KMS-11 (cell line): ENCODE measurements around the gene OSM.

ENCODE experiments used
- H2AFZ ChIP-seq: fragments of 200-600 bp; sonication (generic); 2 replicates; pipeline ENCODE4 v1.6.1; 2016; ENCODE audit warnings: antibody characterized with exemption, mixed run types, low read depth
- H3K27ac ChIP-seq: fragments of 200-600 bp; sonication (generic); 2 replicates; pipeline ENCODE4 v1.6.1; 2016; ENCODE audit warnings: mild to moderate bottlenecking, mixed run types
- H3K27me3 ChIP-seq: fragments of 200-600 bp; sonication (generic); 2 replicates; pipeline ENCODE4 v1.6.1; 2017; ENCODE audit warnings: mild to moderate bottlenecking, low read depth, mixed run types, moderate library complexity; ENCODE audit not compliant: insufficient read depth
- H3K36me3 ChIP-seq: fragments of 200-600 bp; sonication (generic); 2 replicates; pipeline ENCODE4 v1.6.1; 2017; ENCODE audit warnings: mild to moderate bottlenecking, mixed run types; ENCODE audit not compliant: insufficient read depth
- H3K4me1 ChIP-seq: fragments of 200-600 bp; sonication (generic); 2 replicates; pipeline ENCODE4 v1.6.1; 2016; ENCODE audit warnings: mild to moderate bottlenecking, low read depth, mixed run types; ENCODE audit not compliant: poor library complexity, severe bottlenecking
- H3K4me2 ChIP-seq: fragments of 200-600 bp; sonication (generic); 2 replicates; pipeline ENCODE4 v1.7.0; 2016; ENCODE audit warnings: mild to moderate bottlenecking, mixed run types
- H3K4me3 ChIP-seq: fragments of 200-600 bp; sonication (generic); IDR thresholded peaks from 2 replicates; pipeline ENCODE4 v1.6.1; 2017; ENCODE audit warnings: low read depth, low read length, mixed read lengths; ENCODE audit not compliant: insufficient read depth
- H3K79me2 ChIP-seq: fragments of 200-600 bp; sonication (generic); 2 replicates; pipeline ENCODE4 v1.6.1; 2016; ENCODE audit warnings: low read depth, mixed run types; ENCODE audit not compliant: insufficient read depth
- H3K9ac ChIP-seq: fragments of 200-600 bp; sonication (generic); 2 replicates; pipeline ENCODE4 v1.6.1; 2016; ENCODE audit warnings: mild to moderate bottlenecking, mixed run types
- H4K20me1 ChIP-seq: fragments of 200-600 bp; sonication (generic); 2 replicates; pipeline ENCODE4 v1.6.1; 2016; ENCODE audit warnings: mild to moderate bottlenecking, mixed run types; ENCODE audit not compliant: insufficient read depth
- TF ChIP-seq, protein P1 (sequence below): fragments of 200-600 bp; sonication (generic); conservative IDR thresholded peaks from 2 replicates; pipeline ENCODE4 v1.6.1; 2017; ENCODE audit warnings: low read depth, mild to moderate bottlenecking, antibody characterized with exemption, low read length, moderate library complexity, mixed read lengths

Gene OSM

DNA sequence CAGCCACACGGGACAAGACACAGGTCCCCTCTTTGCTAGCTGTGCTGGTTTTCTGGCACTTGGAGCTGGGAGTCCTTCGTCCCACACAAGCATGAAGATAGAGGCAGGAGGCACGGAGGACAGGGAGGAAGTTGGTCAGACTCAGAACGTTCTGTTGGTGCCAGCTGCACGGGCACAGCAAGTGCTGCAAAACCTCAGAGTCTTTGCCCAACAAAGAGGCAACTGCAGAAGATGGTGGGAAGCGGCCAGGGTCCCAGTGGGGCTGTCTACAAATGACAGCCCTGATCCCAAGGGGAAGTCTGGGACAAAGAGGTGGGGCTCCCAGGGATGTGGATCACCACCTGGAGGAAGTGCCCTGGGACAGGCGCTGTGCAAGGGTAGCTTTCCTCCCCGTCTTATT lies 9.4 kb upstream of the OSM start:
- Histone ChIP-seq H3K4me2 (no peak overlapping the region), H3K36me3 (no peaks in the 10 kb centered on the region), H4K20me1 (no peaks in the 10 kb centered on the region), H3K9ac (no peak overlapping the region), H3K79me2 (no peaks in the 10 kb centered on the region), H3K27ac (no peak overlapping the region), H3K4me3 (no peak overlapping the region), H2AFZ (no peak overlapping the region), H3K27me3 (peaks cover 11% of the 10 kb centered on the region; the same call in 1 of the 2 replicates), H3K4me1 (no peaks in the 10 kb centered on the region)
- TF ChIP-seq, protein P1, sequence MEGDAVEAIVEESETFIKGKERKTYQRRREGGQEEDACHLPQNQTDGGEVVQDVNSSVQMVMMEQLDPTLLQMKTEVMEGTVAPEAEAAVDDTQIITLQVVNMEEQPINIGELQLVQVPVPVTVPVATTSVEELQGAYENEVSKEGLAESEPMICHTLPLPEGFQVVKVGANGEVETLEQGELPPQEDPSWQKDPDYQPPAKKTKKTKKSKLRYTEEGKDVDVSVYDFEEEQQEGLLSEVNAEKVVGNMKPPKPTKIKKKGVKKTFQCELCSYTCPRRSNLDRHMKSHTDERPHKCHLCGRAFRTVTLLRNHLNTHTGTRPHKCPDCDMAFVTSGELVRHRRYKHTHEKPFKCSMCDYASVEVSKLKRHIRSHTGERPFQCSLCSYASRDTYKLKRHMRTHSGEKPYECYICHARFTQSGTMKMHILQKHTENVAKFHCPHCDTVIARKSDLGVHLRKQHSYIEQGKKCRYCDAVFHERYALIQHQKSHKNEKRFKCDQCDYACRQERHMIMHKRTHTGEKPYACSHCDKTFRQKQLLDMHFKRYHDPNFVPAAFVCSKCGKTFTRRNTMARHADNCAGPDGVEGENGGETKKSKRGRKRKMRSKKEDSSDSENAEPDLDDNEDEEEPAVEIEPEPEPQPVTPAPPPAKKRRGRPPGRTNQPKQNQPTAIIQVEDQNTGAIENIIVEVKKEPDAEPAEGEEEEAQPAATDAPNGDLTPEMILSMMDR: no peak

DNA sequence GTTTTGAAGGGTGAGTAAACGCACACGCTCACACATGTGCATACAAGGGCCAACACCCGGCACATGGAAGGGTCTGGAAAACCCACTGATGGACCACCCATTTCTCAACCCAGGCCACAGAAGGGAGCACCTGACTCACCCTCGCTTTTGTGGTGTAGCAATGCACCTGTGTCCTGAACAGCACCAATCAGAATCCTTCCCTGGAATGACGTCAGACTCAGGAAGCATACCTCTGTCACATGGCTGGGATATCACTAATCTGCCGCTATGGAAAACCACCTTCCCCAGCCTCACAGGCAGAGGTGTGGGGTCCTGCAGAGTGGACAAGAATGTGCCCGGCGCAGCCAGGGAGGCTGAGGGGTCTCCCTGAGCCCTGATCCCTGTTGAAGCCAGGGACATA lies 9.0 kb upstream of the OSM start:
- Histone ChIP-seq H3K9ac (no peak overlapping the region), H2AFZ (no peak overlapping the region), H3K79me2 (no peaks in the 10 kb centered on the region), H3K27ac (no peak overlapping the region), H3K27me3 (peaks cover 11% of the 10 kb centered on the region; the same call in 1 of the 2 replicates), H3K36me3 (no peaks in the 10 kb centered on the region), H3K4me2 (no peak overlapping the region; the same call in 1 of the 2 replicates), H3K4me1 (no peaks in the 10 kb centered on the region), H4K20me1 (no peaks in the 10 kb centered on the region), H3K4me3 (no peak overlapping the region)
- TF ChIP-seq, protein P1: no peak

DNA sequence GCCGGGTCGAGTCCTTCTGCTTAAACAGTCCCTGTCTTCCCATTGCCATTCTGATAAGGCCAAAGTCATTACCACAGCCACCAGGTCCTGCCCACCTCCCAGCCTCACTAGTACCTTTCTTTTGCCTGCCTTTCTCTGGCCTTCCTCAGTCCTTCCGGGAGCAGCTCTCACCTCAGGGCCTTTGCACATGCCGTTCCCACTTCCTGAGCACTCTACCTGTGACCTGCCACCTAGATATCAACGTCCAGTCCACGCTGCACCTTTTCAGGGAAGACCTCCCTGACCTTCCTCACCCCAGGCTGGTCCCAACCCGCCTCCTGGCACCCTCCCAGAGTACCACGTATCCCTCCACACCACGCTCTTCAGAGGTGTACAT lies 7.8 kb upstream of the OSM start:
- no peak overlapping the region for H3K4me2 ChIP-seq
- no peak overlapping the region for H2AFZ ChIP-seq
- H3K27me3 ChIP-seq: peaks cover 11% of the 10 kb centered on the region; the same call in 1 of the 2 replicates
- H3K27ac ChIP-seq: no peak overlapping the region
- no peak overlapping the region for H3K9ac ChIP-seq
- no peak overlapping the region for H3K4me3 ChIP-seq
- no peaks in the 10 kb centered on the region for H4K20me1 ChIP-seq
- TF ChIP-seq, protein P1: no peak
- no peaks in the 10 kb centered on the region for H3K4me1 ChIP-seq
- H3K36me3 ChIP-seq: no peaks in the 10 kb centered on the region
- no peaks in the 10 kb centered on the region for H3K79me2 ChIP-seq

DNA sequence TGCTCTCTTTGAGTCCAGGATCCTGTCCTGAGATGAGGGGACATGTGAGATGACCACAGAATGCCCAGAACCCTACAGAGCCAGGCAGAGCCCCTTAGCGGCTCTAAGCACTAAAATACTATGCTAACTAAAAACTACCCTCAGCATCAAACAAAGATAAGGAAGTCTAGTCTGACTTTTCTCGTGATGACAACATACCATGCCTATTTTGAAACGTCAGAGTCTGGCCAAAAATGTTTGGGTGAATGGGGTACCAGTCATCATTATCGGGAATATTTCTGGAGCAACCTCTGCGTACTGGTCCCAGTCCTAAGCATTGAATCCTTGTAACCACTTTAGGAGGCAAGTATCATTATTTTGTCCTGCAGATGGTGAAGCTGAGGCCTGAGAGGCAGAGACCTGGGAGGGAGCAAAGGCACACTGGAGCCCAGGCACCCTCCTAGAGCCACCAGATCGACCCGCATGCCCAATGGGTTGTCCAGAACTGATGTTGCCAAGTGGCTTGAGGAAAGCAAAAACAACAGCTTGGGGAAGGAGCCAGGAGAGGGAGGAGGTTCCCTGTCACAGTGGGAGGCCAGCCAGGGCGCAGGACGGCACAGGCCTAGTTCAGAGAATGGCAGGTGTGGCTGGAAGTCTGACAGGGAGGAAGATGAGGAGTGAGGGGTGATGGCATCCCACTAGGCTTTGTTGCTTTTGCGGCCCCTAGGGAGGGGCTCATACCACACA lies 7.2 kb upstream of the OSM start:
- H2AFZ ChIP-seq: no peak overlapping the region
- no peak overlapping the region for H3K27ac ChIP-seq

More for the DNA sequence above, 7.2 kb upstream of the OSM start:
- no peaks in the 10 kb centered on the region for H3K36me3 ChIP-seq
- H3K79me2 ChIP-seq: no peaks in the 10 kb centered on the region
- H3K9ac ChIP-seq: no peak overlapping the region
- TF ChIP-seq, protein P1: no peak
- H4K20me1 ChIP-seq: no peaks in the 10 kb centered on the region
- no peak overlapping the region for H3K4me2 ChIP-seq
- H3K4me1 ChIP-seq: no peaks in the 10 kb centered on the region
- peaks cover 11% of the 10 kb centered on the region; the same call in 1 of the 2 replicates for H3K27me3 ChIP-seq
- no peak overlapping the region for H3K4me3 ChIP-seq
